GM12891 (cell line): ENCODE results near the gene RPUSD2.

Experiments
- POLR2A ChIP-seq: IDR thresholded peaks from 2 replicates; pipeline ENCODE4 v1.6.1; 2011; ENCODE audit warnings: low read depth, low read length, control low read depth
- POLR2AphosphoS5 ChIP-seq: IDR thresholded peaks from 2 replicates; pipeline ENCODE4 v1.6.1; 2011; ENCODE audit warnings: low read depth, low read length, control low read depth
- SPI1 ChIP-seq: IDR thresholded peaks from 2 replicates; pipeline ENCODE4 v1.6.1; 2011; ENCODE audit warnings: low read depth, low read length, control low read depth

DNA sequence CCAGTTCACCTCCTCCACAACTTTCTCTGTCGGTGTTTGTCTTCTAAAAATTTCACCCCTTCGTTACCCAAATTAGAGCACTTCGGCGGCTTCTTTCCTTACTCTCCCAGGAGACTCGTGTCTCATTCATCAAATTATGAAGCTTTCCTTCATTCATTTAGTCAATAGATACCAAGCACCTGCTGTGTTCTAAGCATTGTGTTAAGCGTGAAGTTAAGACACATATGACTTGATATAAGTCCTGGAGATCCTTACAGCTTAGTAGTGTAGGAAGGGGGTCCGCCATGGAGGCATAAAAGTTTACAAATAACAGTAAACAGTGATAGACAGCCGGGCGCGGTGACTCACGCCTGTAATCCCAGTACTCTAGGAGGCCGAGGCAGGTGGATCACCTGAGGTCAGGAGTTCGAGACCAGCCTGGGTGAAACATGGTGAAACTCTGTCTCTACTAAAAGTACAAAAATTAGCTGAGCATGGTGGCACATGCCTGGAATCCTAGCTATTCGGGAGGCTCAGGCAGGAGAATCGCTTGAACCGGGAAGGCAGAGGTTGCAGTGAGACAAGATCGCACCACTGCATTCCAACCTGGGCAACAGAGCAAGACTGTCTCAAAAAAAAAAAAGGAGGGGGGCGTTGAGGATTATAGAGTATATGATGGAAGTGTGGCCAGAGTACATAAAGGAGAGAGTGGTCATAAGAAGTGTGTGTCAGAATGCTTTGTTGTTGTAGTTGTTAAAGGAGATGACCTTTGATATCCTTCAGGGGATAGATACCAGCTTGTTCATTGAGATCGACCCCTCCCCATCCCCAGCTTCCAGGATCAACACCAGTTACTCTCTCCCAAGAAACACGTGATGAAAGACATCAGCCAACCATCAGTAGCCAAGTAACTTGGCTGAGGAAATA is 3.5 kb upstream of the RPUSD2 start:
- TF ChIP-seq POLR2A (no peak), POLR2AphosphoS5 (no peak), SPI1 (no peak)
